Nephron (organoid): ENCODE measurements around the gene ITGA6.

ENCODE experiments used
- H3K27ac Mint-ChIP-seq, 3 experiments: 2 replicates each; pipeline ENCODE4 v1.8.0; 2020; ENCODE audit warnings: mixed read lengths in 3 of 3, mild to moderate bottlenecking in 2 of 3, moderate library complexity in 1 of 3
- H3K27me3 Mint-ChIP-seq: 2 replicates; pipeline ENCODE4 v1.8.0; 2021; ENCODE audit warnings: low read depth, mild to moderate bottlenecking, moderate library complexity, mixed read lengths
- H3K36me3 Mint-ChIP-seq: 2 replicates; pipeline ENCODE4 v1.8.0; 2020; ENCODE audit warnings: low read depth, mixed read lengths
- H3K4me1 Mint-ChIP-seq: 2 replicates; pipeline ENCODE4 v1.8.0; 2020; ENCODE audit warnings: mixed read lengths
- H3K4me3 Mint-ChIP-seq, 3 experiments: 2 replicates each; pipeline ENCODE4 v1.8.0; 2020; ENCODE audit warnings: mild to moderate bottlenecking in 3 of 3, mixed read lengths in 3 of 3, moderate library complexity in 2 of 3
- H3K9me3 Mint-ChIP-seq: 2 replicates; pipeline ENCODE4 v1.8.0; 2020; ENCODE audit warnings: mixed read lengths
- CTCF ChIP-seq, 3 experiments: fragments of 200-600 bp; sonication (generic); IDR thresholded peaks; one replicate each; pipeline ENCODE4 v1.5.0; 2021; ENCODE audit warnings: antibody characterized with exemption in 3 of 3; ENCODE audit not compliant: unreplicated experiment in 3 of 3

ITGA6 gene

GRCh38 chr2:172488556-172488955, 61.2 kb downstream of the ITGA6 start:
- Mint-ChIP-seq H3K27ac (no peak overlapping the region), H3K4me1 (no peaks in the 10 kb centered on the region), H3K36me3 (peaks cover 16% of the 10 kb centered on the region), H3K27me3 (no peaks in the 10 kb centered on the region), H3K4me3 (no peak overlapping the region), H3K9me3 (no peaks in the 10 kb centered on the region)
- TF ChIP-seq CTCF (IDR thresholded peaks at IDR 0.05; ENCODE audit: unreplicated experiment in 3 of 3), result no peak

- Mint-ChIP-seq H3K4me3 (no peak overlapping the region), H3K27ac (no peak overlapping the region), H3K27me3 (no peaks in the 10 kb centered on the region), H3K4me1 (no peaks in the 10 kb centered on the region), H3K9me3 (no peaks in the 10 kb centered on the region), H3K36me3 (peaks cover 12% of the 10 kb centered on the region)
- no peak for TF ChIP-seq CTCF (IDR thresholded peaks at IDR 0.05; ENCODE audit: unreplicated experiment in 3 of 3)
These were observed 62.3 kb downstream of the ITGA6 start for GRCh38 chr2:172489681-172490080.

- H3K4me1 Mint-ChIP-seq, result no peaks in the 10 kb centered on the region
- no peaks in the 10 kb centered on the region for H3K9me3 Mint-ChIP-seq
These were observed 68.8 kb downstream of the ITGA6 start for GRCh38 chr2:172496160-172496608.

GRCh38 chr2:172507199-172507598, 79.8 kb downstream of the ITGA6 start:
- H3K36me3 Mint-ChIP-seq, result peaks cover 36% of the 10 kb centered on the region
- no peak for TF ChIP-seq CTCF (IDR thresholded peaks at IDR 0.05; ENCODE audit: unreplicated experiment in 3 of 3)
- peaks cover 9% of the 10 kb centered on the region for H3K4me1 Mint-ChIP-seq
- no peak overlapping the region for H3K4me3 Mint-ChIP-seq
- H3K27ac Mint-ChIP-seq, result no peak overlapping the region
- peaks cover 17% of the 10 kb centered on the region for H3K9me3 Mint-ChIP-seq
- H3K27me3 Mint-ChIP-seq, result no peaks in the 10 kb centered on the region

More at GRCh38 chr2:172496160-172496608, 68.8 kb downstream of the ITGA6 start:
- no peak overlapping the region for H3K27ac Mint-ChIP-seq
- peaks cover 27% of the 10 kb centered on the region for H3K36me3 Mint-ChIP-seq
- H3K4me3 Mint-ChIP-seq, result no peak overlapping the region
- H3K27me3 Mint-ChIP-seq, result no peaks in the 10 kb centered on the region
- TF ChIP-seq CTCF (IDR thresholded peaks at IDR 0.05; ENCODE audit: unreplicated experiment in 3 of 3), result no peak

- Mint-ChIP-seq H3K4me3 (no peak overlapping the region), H3K4me1 (peaks cover 3% of the 10 kb centered on the region), H3K36me3 (peaks cover 52% of the 10 kb centered on the region), H3K27ac (no peak overlapping the region), H3K27me3 (no peaks in the 10 kb centered on the region), H3K9me3 (peaks cover 41% of the 10 kb centered on the region)
- no peak for TF ChIP-seq CTCF (IDR thresholded peaks at IDR 0.05; ENCODE audit: unreplicated experiment in 3 of 3)
These were observed 82.7 kb downstream of the ITGA6 start for GRCh38 chr2:172510088-172510487.

- Mint-ChIP-seq H3K4me3 (no peak overlapping the region), H3K27ac (no peak overlapping the region), H3K9me3 (peaks cover 42% of the 10 kb centered on the region), H3K27me3 (no peaks in the 10 kb centered on the region), H3K4me1 (peaks cover under 1% of the 10 kb centered on the region), H3K36me3 (peaks cover 52% of the 10 kb centered on the region)
- TF ChIP-seq CTCF (IDR thresholded peaks at IDR 0.05; ENCODE audit: unreplicated experiment in 3 of 3), result no peak
These were observed 83.2 kb downstream of the ITGA6 start for GRCh38 chr2:172510548-172510947.
